C4-2B (cell line): ENCODE data around the gene TDRD9.

Experiments
- H3K27ac ChIP-seq: fragments of 450-650 bp; 2 replicates; pipeline ENCODE4 v1.5.1; 2017
- CTCF ChIP-seq: fragments of 450-650 bp; conservative IDR thresholded peaks from 2 replicates; pipeline ENCODE4 v1.5.1; 2017; ENCODE audit warnings: mild to moderate bottlenecking
- ZFX ChIP-seq: fragments of 450-650 bp; IDR thresholded peaks from 2 replicates; pipeline ENCODE4 v1.6.1; 2017

The TDRD9 gene

GRCh38 chr14:103931422-103931821 lies 3.2 kb downstream of the TDRD9 start:
- TF ChIP-seq CTCF: no peak
- no peak for TF ChIP-seq ZFX
- H3K27ac ChIP-seq: no peak overlapping the region

- no peak for TF ChIP-seq ZFX
- TF ChIP-seq CTCF: no peak
- H3K27ac ChIP-seq: no peak overlapping the region
Observed at GRCh38 chr14:103932791-103933490, 4.7 kb downstream of the TDRD9 start.

GRCh38 chr14:103935102-103935501 lies 6.8 kb downstream of the TDRD9 start:
- no peak overlapping the region for H3K27ac ChIP-seq
- TF ChIP-seq ZFX (no peak), CTCF (no peak)

GRCh38 chr14:103941462-103941861 lies 13.2 kb downstream of the TDRD9 start:
- no peak overlapping the region for H3K27ac ChIP-seq
- TF ChIP-seq CTCF: no peak
- no peak for TF ChIP-seq ZFX

GRCh38 chr14:103941973-103942736 lies 13.9 kb downstream of the TDRD9 start, which contains the start of gene RD3L:
TSS of gene RD3L (minus strand) at chr14:103942529. CDS start at chr14:103941695, 834 bp downstream.
- no peak within 1 kb of the TSS for H3K27ac ChIP-seq
- TF ChIP-seq CTCF (no peak), ZFX (no peak)

GRCh38 chr14:103943673-103944072 lies 15.4 kb downstream of the TDRD9 start:
- TF ChIP-seq ZFX (no peak), CTCF (no peak)
- H3K27ac ChIP-seq: no peak overlapping the region

- no peak for TF ChIP-seq ZFX
- TF ChIP-seq CTCF: no peak
- no peak overlapping the region for H3K27ac ChIP-seq
Observed at GRCh38 chr14:103946975-103947374, 18.7 kb downstream of the TDRD9 start.
